GM12878 (cell line): ENCODE measurements around the gene KIAA1191. TPM values are rescaled to one million over a fixed set of nuclear protein-coding genes. Genes with fewer than 3 reads are reported as not detected.

Source experiments
- ASH2L ChIP-seq: fragments of 300-600, 200-600 bp; sonication (generic); IDR thresholded peaks from 2 replicates; pipeline ENCODE4 v1.6.1; 2017; ENCODE audit warnings: low read depth, mild to moderate bottlenecking, borderline replicate concordance
- BCL3 ChIP-seq: IDR thresholded peaks from 2 replicates; pipeline ENCODE4 v1.6.1; 2011; ENCODE audit warnings: borderline replicate concordance, low read depth, mild to moderate bottlenecking, moderate library complexity, low read length; ENCODE audit not compliant: insufficient read depth, poor library complexity, severe bottlenecking
- BMI1 ChIP-seq: fragments of 450-650 bp; IDR thresholded peaks from 2 replicates; pipeline ENCODE4 v1.6.1; 2016; ENCODE audit warnings: mild to moderate bottlenecking, moderate library complexity, borderline replicate concordance
- CREB1 ChIP-seq: IDR thresholded peaks from 2 replicates; pipeline ENCODE4 v1.6.1; 2012; ENCODE audit warnings: low read depth, mild to moderate bottlenecking, inconsistent platforms
- DPF2 ChIP-seq: fragments of 450-650 bp; IDR thresholded peaks from 2 replicates; pipeline ENCODE4 v1.6.1; 2017; ENCODE audit warnings: mild to moderate bottlenecking
- EZH2 ChIP-seq: IDR thresholded peaks from 2 replicates; pipeline ENCODE4 v1.6.1; 2012; ENCODE audit warnings: low read depth, mild to moderate bottlenecking, control low read depth, inconsistent platforms, low read length, borderline replicate concordance; ENCODE audit not compliant: control insufficient read depth
- FOS ChIP-seq: IDR thresholded peaks from 3 replicates; pipeline ENCODE4 v1.6.1; 2011; ENCODE audit warnings: borderline replicate concordance; ENCODE audit not compliant: insufficient read length; ENCODE audit errors: extremely low read depth
- NKRF ChIP-seq: fragments of 450-650 bp; conservative IDR thresholded peaks from 2 replicates; pipeline ENCODE4 v1.6.1; 2017; ENCODE audit warnings: mild to moderate bottlenecking, moderate library complexity
- PAX8 ChIP-seq: fragments of 450-650 bp; IDR thresholded peaks from 2 replicates; pipeline ENCODE4 v1.6.1; 2017; ENCODE audit warnings: mild to moderate bottlenecking, moderate library complexity
- RAD21 ChIP-seq: IDR thresholded peaks from 2 replicates; pipeline ENCODE4 v1.6.1; 2011; ENCODE audit warnings: mild to moderate bottlenecking, low read depth, low read length, moderate library complexity; ENCODE audit not compliant: insufficient read depth
- RAD51 ChIP-seq: fragments of 450-650 bp; IDR thresholded peaks from 2 replicates; pipeline ENCODE4 v1.6.1; 2016; ENCODE audit warnings: moderate library complexity, mild to moderate bottlenecking, inconsistent platforms
- SIN3A ChIP-seq: IDR thresholded peaks from 2 replicates; pipeline ENCODE4 v1.6.1; 2012; ENCODE audit warnings: low read depth, low read length, improper control_type of control experiment
- SPI1 ChIP-seq: IDR thresholded peaks from 2 replicates; pipeline ENCODE4 v1.6.1; 2011; ENCODE audit warnings: low read depth, mild to moderate bottlenecking, low read length, moderate library complexity, borderline replicate concordance; ENCODE audit not compliant: insufficient read depth
- SREBF2 ChIP-seq: IDR thresholded peaks from 2 replicates; pipeline ENCODE4 v1.6.1; 2012; ENCODE audit warnings: mild to moderate bottlenecking, low read length
- STAT1 ChIP-seq: fragments of 450-650 bp; conservative IDR thresholded peaks from 2 replicates; pipeline ENCODE4 v1.6.1; 2014; ENCODE audit warnings: antibody characterized with exemption, mild to moderate bottlenecking
- TCF12 ChIP-seq: IDR thresholded peaks from 2 replicates; pipeline ENCODE4 v1.6.1; 2011; ENCODE audit warnings: low read depth, mild to moderate bottlenecking, low read length
- YBX1 ChIP-seq: fragments of 450-650 bp; IDR thresholded peaks from 2 replicates; pipeline ENCODE4 v1.6.1; 2016; ENCODE audit warnings: antibody characterized with exemption
- ZBTB40 ChIP-seq: fragments of 450-650 bp; IDR thresholded peaks from 2 replicates; pipeline ENCODE4 v1.6.1; 2016; ENCODE audit warnings: mild to moderate bottlenecking, moderate library complexity, borderline replicate concordance
- polyA plus RNA-seq, 11 experiments: library from polyadenylated mRNA; depleted of rRNA in 4 of 11; unstranded in 6 of 11; stranded (reverse) in 5 of 11; fragments of >200 nt; fragmentation: Nextera tagmentation in 4 of 11; fragmentation: Illumina TruSeq in 1 of 11; extraction: Ambion mirVana in 4 of 11; extraction: Trizol in 1 of 11; gene quantifications; 1 replicate in 1 of 11; 2 replicates in 10 of 11; pipeline versions ENCODE4 v1.2.1 to v1.2.3, GENCODE V29; 2011 to 2016; ENCODE audit warnings: inconsistent platforms in 2 of 11, missing spikeins in 2 of 11, low read depth in 1 of 11
- total RNA-seq, 4 experiments: library from RNA; depleted of rRNA in 3 of 4; stranded (reverse); fragments of >200 nt in 3 of 4; fragmentation: Illumina TruSeq in 1 of 4; extraction: Trizol in 1 of 4; gene quantifications; 2 replicates each; pipeline versions ENCODE4 v1.2.1 to v1.2.3, GENCODE V29; 2013 to 2021
- TF ChIP-seq, protein P1 (sequence below): fragments of 150-350 bp; IDR thresholded peaks from 2 replicates; pipeline ENCODE4 v1.6.1; 2014; ENCODE audit warnings: mild to moderate bottlenecking, low read depth, low read length

Gene KIAA1191
- total and polyA plus RNA-seq, 10 of the 15 experiments (the other 5 are each of a cell fraction or from before 2014, with no cell fraction given) = 14.9 to 58.2 (median 31.8) TPM

- TF ChIP-seq EZH2 (no peak), STAT1 (no peak), SPI1 (peak; percentile 79), BCL3 (peak; percentile 54), RAD21 (no peak), TCF12 (no peak), BMI1 (0 out of 2 replicates have a peak, but pooled peaks have one; percentile 28), FOS (no peak), ZBTB40 (no peak), ASH2L (no peak), DPF2 (0 out of 2 replicates have a peak, but pooled peaks have one; percentile 28), NKRF (peak; percentile 26), PAX8 (no peak), SIN3A (no peak), CREB1 (no peak), YBX1 (no peak), RAD51 (no peak), SREBF2 (no peak)
- TF ChIP-seq, protein P1, sequence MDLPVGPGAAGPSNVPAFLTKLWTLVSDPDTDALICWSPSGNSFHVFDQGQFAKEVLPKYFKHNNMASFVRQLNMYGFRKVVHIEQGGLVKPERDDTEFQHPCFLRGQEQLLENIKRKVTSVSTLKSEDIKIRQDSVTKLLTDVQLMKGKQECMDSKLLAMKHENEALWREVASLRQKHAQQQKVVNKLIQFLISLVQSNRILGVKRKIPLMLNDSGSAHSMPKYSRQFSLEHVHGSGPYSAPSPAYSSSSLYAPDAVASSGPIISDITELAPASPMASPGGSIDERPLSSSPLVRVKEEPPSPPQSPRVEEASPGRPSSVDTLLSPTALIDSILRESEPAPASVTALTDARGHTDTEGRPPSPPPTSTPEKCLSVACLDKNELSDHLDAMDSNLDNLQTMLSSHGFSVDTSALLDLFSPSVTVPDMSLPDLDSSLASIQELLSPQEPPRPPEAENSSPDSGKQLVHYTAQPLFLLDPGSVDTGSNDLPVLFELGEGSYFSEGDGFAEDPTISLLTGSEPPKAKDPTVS = no peak
Measured at GRCh38 chr5:176389135-176390123, 27.9 kb upstream of the KIAA1191 start (continued).
